ENCODE data around the gene DNAJB4. TPM values are rescaled to one million over a fixed set of nuclear protein-coding genes. Genes with fewer than 3 reads are reported as not detected.

DNAJB4 gene
- total and polyA plus RNA-seq, 2 of the 13 experiments (the other 11 are each of a cell fraction or from before 2014, with no cell fraction given): 4.4 to 18.6 TPM

DNA sequence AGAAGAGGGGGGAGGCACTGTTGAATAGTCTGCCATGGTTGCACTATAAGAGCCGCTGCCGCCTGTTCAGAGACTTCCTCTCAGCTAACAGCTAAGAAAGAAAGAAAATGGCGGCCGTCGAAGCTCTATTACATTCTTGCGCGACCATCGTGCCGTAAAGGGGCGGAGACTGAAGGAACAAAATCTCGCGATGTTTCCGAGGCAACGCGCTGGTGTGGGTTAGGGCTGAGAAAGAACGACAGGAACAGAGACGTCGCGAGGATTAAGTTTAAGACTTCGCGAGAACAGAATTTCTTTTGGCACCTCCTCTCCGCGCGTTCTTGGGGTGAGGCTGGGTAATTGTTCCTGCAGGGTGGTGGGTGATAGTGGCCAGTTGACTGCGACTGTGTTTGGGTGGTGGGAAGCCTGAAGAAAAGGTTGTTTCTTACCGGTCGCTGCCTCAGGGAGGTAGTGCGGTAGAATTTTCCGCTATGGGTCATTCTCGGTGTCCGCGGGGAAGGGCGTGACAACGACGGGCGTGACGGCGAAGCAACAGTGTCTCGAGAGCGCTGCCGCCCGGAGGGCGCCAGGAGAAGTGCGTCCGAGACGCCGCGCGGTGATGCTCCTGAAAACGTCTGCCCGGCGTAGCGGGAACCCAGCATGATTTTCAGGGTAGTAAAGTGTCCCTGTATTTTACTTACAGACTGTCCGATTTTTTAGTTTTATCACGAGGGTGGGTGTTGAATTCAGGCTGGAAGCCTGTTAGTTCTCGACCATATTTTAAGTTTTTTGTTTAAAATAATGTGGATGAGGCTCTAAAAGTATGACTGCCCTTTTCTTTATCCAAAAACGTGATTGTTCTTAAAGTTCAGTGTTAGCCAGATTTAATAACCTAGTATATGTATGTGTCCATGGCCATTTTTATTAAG, 25.5 kb upstream of the DNAJB4 start, which contains the start of gene FUBP1 (continued):
- TF ChIP-seq BRD4 (CRISPR knock-in tag; IDR thresholded peaks at IDR 0.05): no peak; the same call in 1 of the 2 replicates
- TF ChIP-seq NCOA1 (CRISPR knock-in tag; IDR thresholded peaks at IDR 0.05): no peak
- TF ChIP-seq, protein P1, sequence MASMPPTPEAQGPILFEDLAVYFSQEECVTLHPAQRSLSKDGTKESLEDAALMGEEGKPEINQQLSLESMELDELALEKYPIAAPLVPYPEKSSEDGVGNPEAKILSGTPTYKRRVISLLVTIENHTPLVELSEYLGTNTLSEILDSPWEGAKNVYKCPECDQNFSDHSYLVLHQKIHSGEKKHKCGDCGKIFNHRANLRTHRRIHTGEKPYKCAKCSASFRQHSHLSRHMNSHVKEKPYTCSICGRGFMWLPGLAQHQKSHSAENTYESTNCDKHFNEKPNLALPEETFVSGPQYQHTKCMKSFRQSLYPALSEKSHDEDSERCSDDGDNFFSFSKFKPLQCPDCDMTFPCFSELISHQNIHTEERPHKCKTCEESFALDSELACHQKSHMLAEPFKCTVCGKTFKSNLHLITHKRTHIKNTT (CRISPR knock-in tag; IDR thresholded peaks at IDR 0.05): no peak
- TF ChIP-seq, protein P2, sequence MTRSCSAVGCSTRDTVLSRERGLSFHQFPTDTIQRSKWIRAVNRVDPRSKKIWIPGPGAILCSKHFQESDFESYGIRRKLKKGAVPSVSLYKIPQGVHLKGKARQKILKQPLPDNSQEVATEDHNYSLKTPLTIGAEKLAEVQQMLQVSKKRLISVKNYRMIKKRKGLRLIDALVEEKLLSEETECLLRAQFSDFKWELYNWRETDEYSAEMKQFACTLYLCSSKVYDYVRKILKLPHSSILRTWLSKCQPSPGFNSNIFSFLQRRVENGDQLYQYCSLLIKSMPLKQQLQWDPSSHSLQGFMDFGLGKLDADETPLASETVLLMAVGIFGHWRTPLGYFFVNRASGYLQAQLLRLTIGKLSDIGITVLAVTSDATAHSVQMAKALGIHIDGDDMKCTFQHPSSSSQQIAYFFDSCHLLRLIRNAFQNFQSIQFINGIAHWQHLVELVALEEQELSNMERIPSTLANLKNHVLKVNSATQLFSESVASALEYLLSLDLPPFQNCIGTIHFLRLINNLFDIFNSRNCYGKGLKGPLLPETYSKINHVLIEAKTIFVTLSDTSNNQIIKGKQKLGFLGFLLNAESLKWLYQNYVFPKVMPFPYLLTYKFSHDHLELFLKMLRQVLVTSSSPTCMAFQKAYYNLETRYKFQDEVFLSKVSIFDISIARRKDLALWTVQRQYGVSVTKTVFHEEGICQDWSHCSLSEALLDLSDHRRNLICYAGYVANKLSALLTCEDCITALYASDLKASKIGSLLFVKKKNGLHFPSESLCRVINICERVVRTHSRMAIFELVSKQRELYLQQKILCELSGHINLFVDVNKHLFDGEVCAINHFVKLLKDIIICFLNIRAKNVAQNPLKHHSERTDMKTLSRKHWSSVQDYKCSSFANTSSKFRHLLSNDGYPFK (CRISPR knock-in tag; IDR thresholded peaks at IDR 0.05; ENCODE audit: borderline replicate concordance): peak; percentile 57; the same call in 1 of the 2 replicates
- TF ChIP-seq HDAC1 (CRISPR knock-in tag; IDR thresholded peaks at IDR 0.05): no peak
- TF ChIP-seq U2AF2 (IDR thresholded peaks at IDR 0.05; ENCODE audit: low read depth, low read length): no peak
- TF ChIP-seq, protein P3, sequence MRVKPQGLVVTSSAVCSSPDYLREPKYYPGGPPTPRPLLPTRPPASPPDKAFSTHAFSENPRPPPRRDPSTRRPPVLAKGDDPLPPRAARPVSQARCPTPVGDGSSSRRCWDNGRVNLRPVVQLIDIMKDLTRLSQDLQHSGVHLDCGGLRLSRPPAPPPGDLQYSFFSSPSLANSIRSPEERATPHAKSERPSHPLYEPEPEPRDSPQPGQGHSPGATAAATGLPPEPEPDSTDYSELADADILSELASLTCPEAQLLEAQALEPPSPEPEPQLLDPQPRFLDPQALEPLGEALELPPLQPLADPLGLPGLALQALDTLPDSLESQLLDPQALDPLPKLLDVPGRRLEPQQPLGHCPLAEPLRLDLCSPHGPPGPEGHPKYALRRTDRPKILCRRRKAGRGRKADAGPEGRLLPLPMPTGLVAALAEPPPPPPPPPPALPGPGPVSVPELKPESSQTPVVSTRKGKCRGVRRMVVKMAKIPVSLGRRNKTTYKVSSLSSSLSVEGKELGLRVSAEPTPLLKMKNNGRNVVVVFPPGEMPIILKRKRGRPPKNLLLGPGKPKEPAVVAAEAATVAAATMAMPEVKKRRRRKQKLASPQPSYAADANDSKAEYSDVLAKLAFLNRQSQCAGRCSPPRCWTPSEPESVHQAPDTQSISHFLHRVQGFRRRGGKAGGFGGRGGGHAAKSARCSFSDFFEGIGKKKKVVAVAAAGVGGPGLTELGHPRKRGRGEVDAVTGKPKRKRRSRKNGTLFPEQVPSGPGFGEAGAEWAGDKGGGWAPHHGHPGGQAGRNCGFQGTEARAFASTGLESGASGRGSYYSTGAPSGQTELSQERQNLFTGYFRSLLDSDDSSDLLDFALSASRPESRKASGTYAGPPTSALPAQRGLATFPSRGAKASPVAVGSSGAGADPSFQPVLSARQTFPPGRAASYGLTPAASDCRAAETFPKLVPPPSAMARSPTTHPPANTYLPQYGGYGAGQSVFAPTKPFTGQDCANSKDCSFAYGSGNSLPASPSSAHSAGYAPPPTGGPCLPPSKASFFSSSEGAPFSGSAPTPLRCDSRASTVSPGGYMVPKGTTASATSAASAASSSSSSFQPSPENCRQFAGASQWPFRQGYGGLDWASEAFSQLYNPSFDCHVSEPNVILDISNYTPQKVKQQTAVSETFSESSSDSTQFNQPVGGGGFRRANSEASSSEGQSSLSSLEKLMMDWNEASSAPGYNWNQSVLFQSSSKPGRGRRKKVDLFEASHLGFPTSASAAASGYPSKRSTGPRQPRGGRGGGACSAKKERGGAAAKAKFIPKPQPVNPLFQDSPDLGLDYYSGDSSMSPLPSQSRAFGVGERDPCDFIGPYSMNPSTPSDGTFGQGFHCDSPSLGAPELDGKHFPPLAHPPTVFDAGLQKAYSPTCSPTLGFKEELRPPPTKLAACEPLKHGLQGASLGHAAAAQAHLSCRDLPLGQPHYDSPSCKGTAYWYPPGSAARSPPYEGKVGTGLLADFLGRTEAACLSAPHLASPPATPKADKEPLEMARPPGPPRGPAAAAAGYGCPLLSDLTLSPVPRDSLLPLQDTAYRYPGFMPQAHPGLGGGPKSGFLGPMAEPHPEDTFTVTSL (CRISPR knock-in tag; IDR thresholded peaks at IDR 0.05; ENCODE audit: borderline replicate concordance): 0 out of 2 replicates have a peak, but pooled peaks have one; percentile 37
- TF ChIP-seq, protein P4, sequence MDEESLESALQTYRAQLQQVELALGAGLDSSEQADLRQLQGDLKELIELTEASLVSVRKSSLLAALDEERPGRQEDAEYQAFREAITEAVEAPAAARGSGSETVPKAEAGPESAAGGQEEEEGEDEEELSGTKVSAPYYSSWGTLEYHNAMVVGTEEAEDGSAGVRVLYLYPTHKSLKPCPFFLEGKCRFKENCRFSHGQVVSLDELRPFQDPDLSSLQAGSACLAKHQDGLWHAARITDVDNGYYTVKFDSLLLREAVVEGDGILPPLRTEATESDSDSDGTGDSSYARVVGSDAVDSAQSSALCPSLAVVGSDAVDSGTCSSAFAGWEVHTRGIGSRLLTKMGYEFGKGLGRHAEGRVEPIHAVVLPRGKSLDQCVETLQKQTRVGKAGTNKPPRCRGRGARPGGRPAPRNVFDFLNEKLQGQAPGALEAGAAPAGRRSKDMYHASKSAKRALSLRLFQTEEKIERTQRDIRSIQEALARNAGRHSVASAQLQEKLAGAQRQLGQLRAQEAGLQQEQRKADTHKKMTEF (CRISPR knock-in tag; IDR thresholded peaks at IDR 0.05): peak; percentile 81
- no peak for TF ChIP-seq ZNF207 (IDR thresholded peaks at IDR 0.05; ENCODE audit: borderline replicate concordance)
- no peak for TF ChIP-seq RAD51 (IDR thresholded peaks at IDR 0.05; ENCODE audit: borderline replicate concordance)
- peak; percentile 97 for TF ChIP-seq POLR2AphosphoS5 (IDR thresholded peaks at IDR 0.05; ENCODE audit: low read depth, low read length)
- no peak for TF ChIP-seq NFATC3 (CRISPR knock-in tag; IDR thresholded peaks at IDR 0.05)
- TF ChIP-seq, protein P5, sequence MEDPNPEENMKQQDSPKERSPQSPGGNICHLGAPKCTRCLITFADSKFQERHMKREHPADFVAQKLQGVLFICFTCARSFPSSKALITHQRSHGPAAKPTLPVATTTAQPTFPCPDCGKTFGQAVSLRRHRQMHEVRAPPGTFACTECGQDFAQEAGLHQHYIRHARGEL (CRISPR knock-in tag; IDR thresholded peaks at IDR 0.05): no peak
- 0 out of 2 replicates have a peak, but pooled peaks have one; percentile 59 for TF ChIP-seq HOXA9 (CRISPR knock-in tag; IDR thresholded peaks at IDR 0.05; ENCODE audit: borderline replicate concordance)
- TF ChIP-seq GATAD1 (CRISPR knock-in tag; IDR thresholded peaks at IDR 0.05): peak; percentile 79
